Caki2 (cell line): ENCODE results near the gene AMY1C. TPM values are rescaled to one million over a fixed set of nuclear protein-coding genes. Genes with fewer than 3 reads are reported as not detected.

Source experiments
- total RNA-seq: library from RNA; depleted of rRNA; stranded (reverse); fragments of >200 nt; shearing (Covaris generic); gene quantifications from 2 replicates; pipeline ENCODE4 v1.2.3, GENCODE V29; 2014; ENCODE audit warnings: low replicate concordance; rRNA removed

Gene AMY1C
- total RNA-seq, 1 experiment from 2014 or later = not detected

Other genes starting within 250 kb of the AMY1C start
- 4.1 and 8.3 TPM in 2 replicates for gene RNPC3, start 224.2 kb upstream of the AMY1C start, total RNA-seq
- gene AMY2B, start 178.3 kb upstream of the AMY1C start, total RNA-seq = 0.10 and 0.12 TPM in 2 replicates
- not detected in 2 replicates for gene AMY2A, start 132.5 kb upstream of the AMY1C start, total RNA-seq
- not detected in 2 replicates for gene AMY1A, start 94.1 kb upstream of the AMY1C start, total RNA-seq
- gene AMY1B, start 53.7 kb upstream of the AMY1C start, total RNA-seq = not detected in 2 replicates